AG09319 (cell line): ENCODE results near the gene EMX2.

ENCODE experiments used
- DNase-seq: peaks from one replicate; pipeline ENCODE4 v3.0.0-alpha.2; 2010; ENCODE audit warnings: low read depth; ENCODE audit errors: extremely low read depth
- CTCF ChIP-seq: IDR thresholded peaks from 2 replicates; pipeline ENCODE4 v1.5.1; 2011; ENCODE audit warnings: low read depth, mild to moderate bottlenecking, inconsistent platforms, low read length, moderate library complexity

The EMX2 gene

GRCh38 chr10:117551330-117552155 is 9.0 kb downstream of the EMX2 start:
- DNase-seq: no peak
- TF ChIP-seq CTCF: no peak

- TF ChIP-seq CTCF: no peak
- no peak for DNase-seq
Measured at GRCh38 chr10:117552156-117552631, 9.6 kb downstream of the EMX2 start.

GRCh38 chr10:117552701-117553141 is 10.2 kb downstream of the EMX2 start:
- no peak for TF ChIP-seq CTCF
- DNase-seq: no peak

DNA sequence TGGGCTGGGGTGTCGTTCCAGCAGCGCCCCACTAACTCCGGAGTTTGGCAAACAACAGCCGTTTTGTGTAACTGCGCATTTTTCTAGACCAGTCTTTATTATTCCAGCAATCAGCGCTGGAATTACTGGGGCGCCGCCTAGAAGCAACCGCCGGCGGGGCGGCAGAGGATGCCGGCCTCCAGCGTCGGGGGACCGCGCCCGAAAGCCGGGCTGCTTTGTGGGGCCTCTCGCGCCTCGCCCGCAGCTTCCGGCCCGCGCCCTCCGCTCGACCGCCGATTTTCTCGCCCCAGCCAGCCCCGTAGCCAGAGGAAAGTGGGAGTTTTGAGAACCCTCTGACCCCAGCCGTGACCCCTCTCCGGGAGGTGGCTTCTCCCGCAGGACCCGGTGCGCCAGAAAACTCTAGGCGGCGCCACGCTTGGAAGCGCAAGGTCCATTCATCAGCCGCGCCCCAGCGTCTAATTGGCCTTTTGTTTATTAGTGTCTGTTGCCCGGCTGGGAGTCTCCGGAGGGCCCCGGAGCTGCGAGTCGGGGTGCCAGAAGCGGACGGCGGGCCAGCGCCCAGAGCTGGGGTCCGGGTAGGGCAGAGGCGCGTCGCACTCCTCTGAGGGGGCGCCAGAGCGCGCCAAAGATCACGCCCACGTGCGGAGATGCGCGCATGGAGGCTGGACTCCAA is 10.7 kb downstream of the EMX2 start:
- peak; percentile 12 for TF ChIP-seq CTCF
- DNase-seq: no peak

- DNase-seq: no peak
- TF ChIP-seq CTCF: no peak
Measured at GRCh38 chr10:117553815-117554172, 11.2 kb downstream of the EMX2 start.

DNA sequence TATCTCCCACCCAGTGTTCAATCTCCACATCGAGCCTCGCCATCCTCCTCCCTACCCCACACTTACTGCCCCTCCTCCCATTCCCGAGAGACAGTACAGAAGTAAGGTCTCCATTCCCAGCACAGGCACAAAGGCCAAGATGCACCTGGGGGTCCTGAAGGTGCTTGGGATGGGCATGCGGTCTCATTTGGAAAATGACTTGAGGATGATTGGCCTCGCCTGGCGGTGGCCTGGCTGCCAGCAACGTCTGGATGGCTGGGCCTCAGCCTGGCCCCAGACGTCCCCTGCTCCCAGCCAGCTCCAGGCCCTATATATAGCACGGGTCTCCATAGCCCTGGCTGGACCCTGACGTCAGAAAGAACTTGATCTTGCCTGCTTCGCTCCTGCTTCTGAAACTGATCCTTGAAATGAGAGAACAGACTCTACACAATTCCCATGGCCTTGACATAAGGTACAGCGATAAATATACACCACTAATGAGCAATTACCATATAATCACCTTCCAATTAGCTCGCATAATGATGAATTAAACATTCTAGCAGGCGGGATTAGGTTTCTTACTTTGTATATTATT is 11.8 kb downstream of the EMX2 start:
- no peak for TF ChIP-seq CTCF
- DNase-seq: no peak

GRCh38 chr10:117555017-117555416 is 12.5 kb downstream of the EMX2 start:
- no peak for TF ChIP-seq CTCF
- DNase-seq: no peak
